ENCODE data around the gene PCDHGA7.

GRCh38 chr5:141393267-141393666, 10.7 kb downstream of the PCDHGA7 start:
- no peak for TF ChIP-seq CTCF (IDR thresholded peaks at IDR 0.05)
- no peak for TF ChIP-seq POLR2A (IDR thresholded peaks at IDR 0.05)

Measured in Peyer's patch (tissue), 4 donors.